Liver (tissue), 3 donors: ENCODE results near the gene MTHFSD.

Source experiments
- FOXA1 ChIP-seq: IDR thresholded peaks from 2 replicates; pipeline ENCODE4 v1.6.1; 2016; ENCODE audit warnings: antibody characterized with exemption
- RAD21 ChIP-seq, 2 donors: IDR thresholded peaks; 2 replicates each; pipeline ENCODE4 v1.6.1; 2016; ENCODE audit warnings: antibody characterized with exemption in 2 of 2, mild to moderate bottlenecking in 2 of 2
- ZBTB33 ChIP-seq: IDR thresholded peaks from 2 replicates; pipeline ENCODE4 v1.6.1; 2016; ENCODE audit warnings: antibody characterized with exemption
- TF ChIP-seq, protein P1 (sequence below): fragments of 150-350 bp; IDR thresholded peaks from 2 replicates; pipeline ENCODE4 v1.5.1; 2017; ENCODE audit warnings: improper control_type of control experiment, low read depth, low read length; ENCODE audit not compliant: missing input control
- TF ChIP-seq, protein P2 (sequence below): IDR thresholded peaks from 2 replicates; pipeline ENCODE4 v1.6.1; 2016; ENCODE audit warnings: antibody characterized with exemption
- TF ChIP-seq, protein P3 (sequence below): IDR thresholded peaks from 2 replicates; pipeline ENCODE4 v1.6.1; 2016; ENCODE audit warnings: antibody characterized with exemption, mild to moderate bottlenecking
- donor health status: healthy.
- donor health status: healthy.

DNA sequence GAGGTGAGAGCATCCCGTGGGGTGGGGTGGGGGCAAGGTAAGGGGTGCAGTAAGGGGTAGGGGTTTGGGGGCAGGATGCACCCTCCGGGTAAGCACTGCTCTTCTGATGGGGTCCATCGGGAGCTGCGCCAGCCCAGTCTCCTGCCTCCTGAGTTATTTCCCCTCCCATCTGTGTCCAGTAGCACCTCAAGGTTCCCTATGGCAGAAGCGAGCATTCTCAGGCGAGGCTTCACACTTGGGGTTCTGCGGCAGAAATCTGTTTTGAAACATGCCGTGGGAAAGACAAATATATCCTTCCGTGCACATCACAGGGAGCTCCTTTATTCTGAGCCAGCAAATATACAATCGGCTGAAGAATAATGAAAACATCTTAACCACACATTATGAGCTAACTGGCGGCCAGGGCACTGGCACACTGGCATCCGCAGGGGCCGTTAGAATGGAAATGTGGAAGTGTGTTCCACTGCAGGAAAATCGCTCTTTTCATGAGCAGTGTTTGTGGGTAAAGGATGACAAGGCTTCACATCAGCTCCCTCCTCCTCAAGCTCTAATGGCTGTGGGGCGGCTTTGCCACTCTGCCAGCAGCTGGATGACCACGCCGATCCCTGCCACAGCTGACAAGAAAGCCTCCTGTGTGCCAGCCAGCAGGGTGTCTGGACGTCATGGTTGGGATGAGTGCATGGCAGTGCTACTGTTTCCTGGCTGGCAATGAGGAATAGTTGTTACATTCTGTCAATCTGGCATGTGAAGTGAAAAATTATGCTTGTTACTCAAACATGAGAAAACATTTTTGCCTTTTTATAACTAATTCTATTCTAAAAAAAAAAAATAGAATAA, 20.0 kb downstream of the MTHFSD start:
- TF ChIP-seq, protein P1, sequence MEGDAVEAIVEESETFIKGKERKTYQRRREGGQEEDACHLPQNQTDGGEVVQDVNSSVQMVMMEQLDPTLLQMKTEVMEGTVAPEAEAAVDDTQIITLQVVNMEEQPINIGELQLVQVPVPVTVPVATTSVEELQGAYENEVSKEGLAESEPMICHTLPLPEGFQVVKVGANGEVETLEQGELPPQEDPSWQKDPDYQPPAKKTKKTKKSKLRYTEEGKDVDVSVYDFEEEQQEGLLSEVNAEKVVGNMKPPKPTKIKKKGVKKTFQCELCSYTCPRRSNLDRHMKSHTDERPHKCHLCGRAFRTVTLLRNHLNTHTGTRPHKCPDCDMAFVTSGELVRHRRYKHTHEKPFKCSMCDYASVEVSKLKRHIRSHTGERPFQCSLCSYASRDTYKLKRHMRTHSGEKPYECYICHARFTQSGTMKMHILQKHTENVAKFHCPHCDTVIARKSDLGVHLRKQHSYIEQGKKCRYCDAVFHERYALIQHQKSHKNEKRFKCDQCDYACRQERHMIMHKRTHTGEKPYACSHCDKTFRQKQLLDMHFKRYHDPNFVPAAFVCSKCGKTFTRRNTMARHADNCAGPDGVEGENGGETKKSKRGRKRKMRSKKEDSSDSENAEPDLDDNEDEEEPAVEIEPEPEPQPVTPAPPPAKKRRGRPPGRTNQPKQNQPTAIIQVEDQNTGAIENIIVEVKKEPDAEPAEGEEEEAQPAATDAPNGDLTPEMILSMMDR: no peak
- TF ChIP-seq ZBTB33 (no peak), RAD21 (IDR thresholded peaks at IDR 0.05) (no peak), FOXA1 (no peak)
- TF ChIP-seq, protein P2, sequence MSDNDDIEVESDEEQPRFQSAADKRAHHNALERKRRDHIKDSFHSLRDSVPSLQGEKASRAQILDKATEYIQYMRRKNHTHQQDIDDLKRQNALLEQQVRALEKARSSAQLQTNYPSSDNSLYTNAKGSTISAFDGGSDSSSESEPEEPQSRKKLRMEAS: no peak
- TF ChIP-seq, protein P3, sequence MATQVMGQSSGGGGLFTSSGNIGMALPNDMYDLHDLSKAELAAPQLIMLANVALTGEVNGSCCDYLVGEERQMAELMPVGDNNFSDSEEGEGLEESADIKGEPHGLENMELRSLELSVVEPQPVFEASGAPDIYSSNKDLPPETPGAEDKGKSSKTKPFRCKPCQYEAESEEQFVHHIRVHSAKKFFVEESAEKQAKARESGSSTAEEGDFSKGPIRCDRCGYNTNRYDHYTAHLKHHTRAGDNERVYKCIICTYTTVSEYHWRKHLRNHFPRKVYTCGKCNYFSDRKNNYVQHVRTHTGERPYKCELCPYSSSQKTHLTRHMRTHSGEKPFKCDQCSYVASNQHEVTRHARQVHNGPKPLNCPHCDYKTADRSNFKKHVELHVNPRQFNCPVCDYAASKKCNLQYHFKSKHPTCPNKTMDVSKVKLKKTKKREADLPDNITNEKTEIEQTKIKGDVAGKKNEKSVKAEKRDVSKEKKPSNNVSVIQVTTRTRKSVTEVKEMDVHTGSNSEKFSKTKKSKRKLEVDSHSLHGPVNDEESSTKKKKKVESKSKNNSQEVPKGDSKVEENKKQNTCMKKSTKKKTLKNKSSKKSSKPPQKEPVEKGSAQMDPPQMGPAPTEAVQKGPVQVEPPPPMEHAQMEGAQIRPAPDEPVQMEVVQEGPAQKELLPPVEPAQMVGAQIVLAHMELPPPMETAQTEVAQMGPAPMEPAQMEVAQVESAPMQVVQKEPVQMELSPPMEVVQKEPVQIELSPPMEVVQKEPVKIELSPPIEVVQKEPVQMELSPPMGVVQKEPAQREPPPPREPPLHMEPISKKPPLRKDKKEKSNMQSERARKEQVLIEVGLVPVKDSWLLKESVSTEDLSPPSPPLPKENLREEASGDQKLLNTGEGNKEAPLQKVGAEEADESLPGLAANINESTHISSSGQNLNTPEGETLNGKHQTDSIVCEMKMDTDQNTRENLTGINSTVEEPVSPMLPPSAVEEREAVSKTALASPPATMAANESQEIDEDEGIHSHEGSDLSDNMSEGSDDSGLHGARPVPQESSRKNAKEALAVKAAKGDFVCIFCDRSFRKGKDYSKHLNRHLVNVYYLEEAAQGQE: no peak
